Measurements from ENCODE around the gene RBM39. TPM values are rescaled to one million over a fixed set of nuclear protein-coding genes. Genes with fewer than 3 reads are reported as not detected.

The RBM39 gene
- total RNA-seq, 3 donors from 2014 or later: 226 to 303 (median 300) TPM

- peaks cover 19% of the 10 kb centered on the region for H3K4me1 ChIP-seq (ENCODE audit: low read depth)
- TF ChIP-seq, protein P1, sequence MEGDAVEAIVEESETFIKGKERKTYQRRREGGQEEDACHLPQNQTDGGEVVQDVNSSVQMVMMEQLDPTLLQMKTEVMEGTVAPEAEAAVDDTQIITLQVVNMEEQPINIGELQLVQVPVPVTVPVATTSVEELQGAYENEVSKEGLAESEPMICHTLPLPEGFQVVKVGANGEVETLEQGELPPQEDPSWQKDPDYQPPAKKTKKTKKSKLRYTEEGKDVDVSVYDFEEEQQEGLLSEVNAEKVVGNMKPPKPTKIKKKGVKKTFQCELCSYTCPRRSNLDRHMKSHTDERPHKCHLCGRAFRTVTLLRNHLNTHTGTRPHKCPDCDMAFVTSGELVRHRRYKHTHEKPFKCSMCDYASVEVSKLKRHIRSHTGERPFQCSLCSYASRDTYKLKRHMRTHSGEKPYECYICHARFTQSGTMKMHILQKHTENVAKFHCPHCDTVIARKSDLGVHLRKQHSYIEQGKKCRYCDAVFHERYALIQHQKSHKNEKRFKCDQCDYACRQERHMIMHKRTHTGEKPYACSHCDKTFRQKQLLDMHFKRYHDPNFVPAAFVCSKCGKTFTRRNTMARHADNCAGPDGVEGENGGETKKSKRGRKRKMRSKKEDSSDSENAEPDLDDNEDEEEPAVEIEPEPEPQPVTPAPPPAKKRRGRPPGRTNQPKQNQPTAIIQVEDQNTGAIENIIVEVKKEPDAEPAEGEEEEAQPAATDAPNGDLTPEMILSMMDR (IDR thresholded peaks at IDR 0.05): peak; percentile 16
- no peaks in the 10 kb centered on the region for H3K9me3 ChIP-seq
- intact Hi-C loops (cut with DNase I, micrococcal nuclease): no loop called here
- ATAC-seq: peak; percentile 95
- H3K36me3 ChIP-seq (ENCODE audit: low read depth): peaks cover 8% of the 10 kb centered on the region
- peak; percentile 89 to 91 (median 90) for DNase-seq
- H3K4me3 ChIP-seq: peak within 1 kb of the TSS; percentile 93
Measured at GRCh38 chr20:35699127-35699956, 42.7 kb downstream of the RBM39 start, which contains the start of the genes NFS1 and ROMO1. NFS1 (minus strand) TSS chr20:35699352; CDS start chr20:35699288, 64 bp downstream. ROMO1 (plus strand) TSS chr20:35699405; CDS start chr20:35699633, 228 bp downstream.

GRCh38 chr20:35698298-35699126 is 43.5 kb downstream of the RBM39 start:
- DNase-seq (no peak), ATAC-seq (peak; percentile 50)
- peak overlapping the region; percentile 93 for H3K4me3 ChIP-seq
- intact Hi-C loops (cut with DNase I, micrococcal nuclease): no loop called here
- peaks cover 19% of the 10 kb centered on the region for H3K4me1 ChIP-seq (ENCODE audit: low read depth)
- no peaks in the 10 kb centered on the region for H3K9me3 ChIP-seq
- no peaks in the 10 kb centered on the region for H3K36me3 ChIP-seq (ENCODE audit: low read depth)
- TF ChIP-seq, protein P1 (IDR thresholded peaks at IDR 0.05): no peak

GRCh38 chr20:35697696-35698297 is 44.3 kb downstream of the RBM39 start:
- TF ChIP-seq, protein P1 (IDR thresholded peaks at IDR 0.05): no peak
- intact Hi-C loops (cut with DNase I, micrococcal nuclease): no loop called here
- Histone ChIP-seq H3K4me1 (ENCODE audit: low read depth) (peaks cover 19% of the 10 kb centered on the region), H3K4me3 (no peak overlapping the region), H3K36me3 (ENCODE audit: low read depth) (no peaks in the 10 kb centered on the region), H3K9me3 (no peaks in the 10 kb centered on the region)
- ATAC-seq (no peak), DNase-seq (no peak)

DNA sequence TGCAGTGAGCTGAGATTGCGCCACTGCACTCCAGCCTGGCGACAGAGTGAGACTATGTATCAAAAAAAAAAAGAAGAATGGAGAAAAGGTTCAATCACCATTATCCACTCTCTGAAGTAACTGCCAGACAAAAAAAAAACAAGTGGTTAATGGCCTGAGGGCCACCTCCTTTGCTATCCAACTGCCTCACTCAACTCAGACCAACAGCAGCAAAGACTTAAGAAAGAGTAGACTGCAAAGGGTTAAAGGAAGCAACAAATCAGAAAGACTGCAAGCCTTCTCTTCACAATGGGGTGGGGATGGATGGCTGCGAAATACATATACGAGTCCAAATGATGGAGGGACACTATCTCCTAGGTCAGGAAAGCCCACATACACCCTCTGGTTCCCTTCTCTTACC is 46.1 kb downstream of the RBM39 start:
- H3K4me3 ChIP-seq: no peak overlapping the region
- intact Hi-C loops (cut with DNase I, micrococcal nuclease): no loop called here
- no peaks in the 10 kb centered on the region for H3K9me3 ChIP-seq
- TF ChIP-seq, protein P1 (IDR thresholded peaks at IDR 0.05): no peak
- no peaks in the 10 kb centered on the region for H3K36me3 ChIP-seq (ENCODE audit: low read depth)
- ATAC-seq (no peak), DNase-seq (no peak)
- H3K4me1 ChIP-seq (ENCODE audit: low read depth): peaks cover 18% of the 10 kb centered on the region

- no peak for ATAC-seq
- intact Hi-C loops (cut with DNase I, micrococcal nuclease): no loop called here
- peaks cover 11% of the 10 kb centered on the region for H3K4me1 ChIP-seq (ENCODE audit: low read depth)
- no peaks in the 10 kb centered on the region for H3K9me3 ChIP-seq
- DNase-seq: no peak
- TF ChIP-seq, protein P1 (IDR thresholded peaks at IDR 0.05): no peak
- no peak overlapping the region for H3K4me3 ChIP-seq
- H3K36me3 ChIP-seq (ENCODE audit: low read depth): no peaks in the 10 kb centered on the region
Measured at GRCh38 chr20:35695245-35695749, 46.8 kb downstream of the RBM39 start.
